HG03196 (cell line): ENCODE measurements around the gene YBX3.
"Not testable (repeated sequence)": the region's sequence is repeated elsewhere in the genome, so short reads cannot be mapped to it uniquely, and the experiment has no call there.

Experiments used
- ATAC-seq: cut with Tn5 transposase; IDR thresholded peaks from one replicate; pipeline ENCODE4 v1.9.1; 2021; ENCODE audit not compliant: unreplicated experiment

Gene YBX3

GRCh38 chr12:10722905-10723746, at the start of gene YBX3:
Gene YBX3, minus strand, starts transcription at chr12:10723323. Its CDS starts 212 bp downstream, at chr12:10723111.
- ATAC-seq: peak; percentile 40

DNA sequence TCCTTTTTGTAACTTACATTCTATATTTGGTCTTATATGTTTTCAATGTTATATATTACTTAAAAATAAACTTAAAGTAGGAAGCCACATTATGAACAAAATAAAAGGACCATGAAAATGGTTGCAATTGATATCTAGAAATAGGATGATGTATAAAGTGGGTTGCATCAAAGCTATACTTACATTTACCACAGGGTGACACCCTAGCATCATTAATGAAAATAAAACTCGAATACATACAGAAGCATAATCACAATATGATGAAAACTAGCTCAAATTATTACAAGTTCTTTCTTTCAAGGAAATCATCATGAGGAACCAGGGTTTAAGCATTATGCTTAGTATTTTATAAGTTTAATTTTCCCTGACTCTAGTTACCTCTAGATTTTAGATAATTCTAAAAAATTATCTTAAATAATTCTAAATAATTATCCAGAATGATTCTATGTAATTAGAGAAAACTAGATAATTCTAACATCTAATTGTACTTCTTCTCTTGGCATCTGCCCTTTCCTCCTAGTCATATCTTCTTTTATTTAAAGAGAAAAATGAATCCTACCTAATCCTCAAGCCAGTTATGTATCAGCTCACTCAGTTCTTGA, 48.1 kb upstream of the YBX3 start:
- ATAC-seq: no peak

- ATAC-seq: no peak
These were observed 36.5 kb upstream of the YBX3 start for GRCh38 chr12:10759657-10760056.

- ATAC-seq: no peak
These were observed 33.1 kb upstream of the YBX3 start for GRCh38 chr12:10756194-10756593.

DNA sequence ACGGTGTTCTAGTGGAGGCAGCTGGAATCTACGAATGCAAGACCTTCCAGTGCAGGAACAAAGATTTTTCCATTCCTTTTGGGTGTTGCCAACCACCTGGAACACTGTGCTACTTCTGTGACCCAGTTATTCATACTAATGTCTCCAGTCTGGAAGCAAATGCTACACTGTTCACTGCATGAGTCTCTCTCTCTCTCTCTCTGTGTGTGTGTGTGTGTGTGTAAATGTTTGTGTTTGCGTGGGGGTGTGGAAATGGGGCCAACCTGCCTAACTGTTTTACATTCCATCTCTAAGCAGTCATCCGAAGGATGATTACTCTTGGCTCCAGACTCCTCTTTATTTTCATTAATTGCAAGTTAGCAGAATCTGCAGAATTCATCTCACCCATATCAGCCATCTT, 29.9 kb upstream of the YBX3 start:
- no peak for ATAC-seq

DNA sequence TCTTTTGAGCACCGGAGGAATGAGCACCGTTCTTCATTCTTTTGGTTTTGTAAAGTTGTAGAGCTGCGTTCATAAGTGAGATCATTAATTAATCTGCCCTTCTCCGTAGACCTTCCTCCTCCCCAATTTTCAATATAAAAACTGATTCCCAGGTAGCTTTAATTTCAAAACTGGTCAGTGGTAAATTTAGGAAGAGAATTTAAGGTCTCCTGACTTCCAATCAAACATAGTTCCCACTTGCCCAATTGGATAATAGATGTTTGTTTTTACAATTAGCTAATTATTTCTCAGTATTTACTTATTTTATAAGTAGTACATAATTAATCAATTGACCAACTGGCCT, 27.2 kb upstream of the YBX3 start:
- ATAC-seq: no peak

DNA sequence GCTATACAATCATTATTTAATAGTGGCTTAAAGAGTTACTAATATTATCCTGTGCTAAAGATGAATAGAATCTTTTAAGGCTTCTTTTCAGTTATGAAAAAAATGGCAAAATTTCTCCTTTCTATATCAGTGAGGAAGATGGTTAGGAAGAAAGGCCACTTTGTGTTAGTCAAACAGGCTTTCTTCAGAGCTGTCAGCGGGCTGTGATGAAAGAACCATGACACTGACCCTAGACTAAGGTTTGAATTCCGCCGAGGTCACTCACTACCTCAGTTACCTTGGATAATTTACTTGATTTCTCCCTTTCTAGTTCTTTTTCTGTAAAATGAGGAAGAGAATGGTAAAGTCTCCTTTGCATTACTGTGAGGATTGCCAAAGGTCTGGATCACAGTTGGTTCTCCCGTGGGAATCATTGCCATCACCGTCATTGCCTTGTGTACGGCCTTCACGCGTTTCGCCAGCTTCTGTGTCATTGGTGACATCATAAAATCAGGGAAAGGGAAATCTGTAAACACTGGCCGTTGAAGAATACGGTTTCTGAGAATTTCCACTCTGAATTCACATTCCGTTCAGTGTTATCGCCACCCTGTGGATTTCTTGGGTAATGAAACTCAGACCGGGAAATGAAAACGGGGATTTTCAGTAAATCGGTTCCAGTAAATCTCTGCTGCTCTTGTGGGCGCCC, 26.7 kb upstream of the YBX3 start:
- ATAC-seq: peak; percentile 92

DNA sequence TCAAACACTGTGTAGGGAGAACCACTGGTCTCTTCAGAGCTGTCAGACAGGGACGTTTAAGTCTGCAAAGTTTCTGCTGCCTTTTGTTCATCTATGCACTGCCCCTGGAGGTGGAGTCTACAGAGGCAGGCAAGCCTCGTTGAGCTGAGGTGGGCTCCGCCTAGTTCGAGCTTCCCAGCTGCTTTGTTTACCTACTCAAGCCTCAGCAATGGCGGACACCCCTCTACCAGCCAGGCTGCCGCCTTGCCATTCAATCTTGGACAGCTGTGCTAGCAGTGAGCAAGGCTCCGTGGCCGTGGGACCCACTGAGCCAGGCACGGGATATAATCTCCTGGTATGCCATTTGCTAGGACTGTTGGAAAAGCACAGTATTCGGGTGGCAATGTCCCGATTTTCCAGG, 24.6 kb upstream of the YBX3 start:
- no peak for ATAC-seq

- ATAC-seq: not testable (repeated sequence)
These were observed 20.3 kb upstream of the YBX3 start for GRCh38 chr12:10743420-10743819.

DNA sequence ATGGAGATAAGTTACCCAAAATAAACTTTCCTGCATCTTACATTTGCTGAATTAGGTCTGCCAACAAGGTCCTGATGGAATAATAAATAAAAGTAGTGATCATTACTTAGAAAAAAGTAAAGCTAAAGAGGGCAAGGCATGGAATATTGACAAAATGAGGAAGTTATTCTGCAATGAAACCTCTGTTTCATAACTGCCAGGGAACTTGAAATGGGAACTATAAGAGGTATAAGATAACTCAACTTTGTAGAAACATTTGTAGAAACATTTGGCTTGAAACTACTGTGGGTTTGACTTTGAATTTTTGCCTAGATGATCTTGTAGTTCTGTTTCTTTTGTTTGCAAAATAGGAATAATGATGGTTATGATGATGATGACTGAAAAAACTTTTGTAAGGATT, 18.7 kb upstream of the YBX3 start:
- ATAC-seq: no peak

DNA sequence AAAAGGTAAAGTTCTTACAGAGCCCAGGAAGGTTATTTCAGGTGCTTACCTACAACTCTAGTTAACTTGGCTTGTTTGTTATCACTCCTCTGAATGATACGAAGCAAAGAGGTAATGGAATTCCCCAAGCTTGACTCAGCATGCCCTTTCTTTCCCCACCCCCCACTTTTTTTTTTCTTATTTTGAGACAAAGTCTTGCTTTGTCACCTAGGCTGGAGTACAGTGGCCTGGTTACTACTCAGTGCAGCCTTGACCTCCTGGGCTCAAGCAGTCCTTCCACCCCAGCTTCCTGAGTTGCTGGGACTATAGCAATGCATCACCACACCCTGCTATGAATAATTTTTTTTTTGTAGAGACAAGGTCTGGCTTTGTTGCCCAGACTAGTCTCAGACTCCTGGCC, 17.1 kb upstream of the YBX3 start:
- no peak for ATAC-seq

DNA sequence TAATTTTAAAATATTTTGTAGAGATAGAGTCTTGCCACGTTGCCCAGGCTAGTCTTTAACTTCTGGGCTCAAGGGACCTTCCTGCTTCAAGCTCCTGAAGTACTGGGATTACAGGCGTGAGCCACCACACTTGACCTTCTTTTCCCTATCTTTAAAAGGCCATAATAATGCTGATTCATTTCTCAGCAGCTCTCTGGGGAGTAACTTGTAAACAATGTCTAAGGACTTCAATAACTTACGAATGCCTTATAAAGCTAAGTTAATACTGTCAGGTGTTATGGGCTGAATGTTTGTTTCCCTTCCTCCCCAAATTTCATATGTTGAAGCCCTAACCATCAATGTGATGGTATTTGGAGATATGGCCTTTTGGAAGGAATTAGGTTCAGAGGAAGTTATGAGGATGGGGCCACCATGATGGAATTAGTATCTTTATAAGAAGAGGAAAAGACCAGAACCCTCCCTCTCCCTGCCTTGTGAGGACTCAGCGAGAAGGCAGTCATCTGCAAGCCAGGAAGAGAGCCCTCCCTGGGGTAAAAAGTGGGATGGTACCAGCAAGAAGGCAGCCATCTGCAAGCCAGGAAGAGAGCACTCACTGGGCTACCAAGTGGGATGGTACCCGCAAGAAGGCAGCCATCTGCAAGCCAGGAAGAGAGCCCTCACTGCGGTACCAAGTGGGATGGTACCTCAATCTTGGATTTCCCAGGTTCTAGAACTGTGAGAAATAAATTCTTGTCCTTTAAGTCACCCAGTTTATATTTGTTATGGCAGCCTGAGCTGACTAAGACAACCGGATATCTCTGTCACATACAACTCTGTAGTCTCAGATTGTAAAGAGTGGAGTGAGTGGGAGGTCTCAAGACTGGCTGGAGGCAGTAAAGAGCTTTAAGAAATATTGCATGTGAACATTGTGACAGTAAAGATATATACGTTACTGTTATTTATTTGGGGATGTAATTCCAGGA, 16.3 kb upstream of the YBX3 start:
- no peak for ATAC-seq

DNA sequence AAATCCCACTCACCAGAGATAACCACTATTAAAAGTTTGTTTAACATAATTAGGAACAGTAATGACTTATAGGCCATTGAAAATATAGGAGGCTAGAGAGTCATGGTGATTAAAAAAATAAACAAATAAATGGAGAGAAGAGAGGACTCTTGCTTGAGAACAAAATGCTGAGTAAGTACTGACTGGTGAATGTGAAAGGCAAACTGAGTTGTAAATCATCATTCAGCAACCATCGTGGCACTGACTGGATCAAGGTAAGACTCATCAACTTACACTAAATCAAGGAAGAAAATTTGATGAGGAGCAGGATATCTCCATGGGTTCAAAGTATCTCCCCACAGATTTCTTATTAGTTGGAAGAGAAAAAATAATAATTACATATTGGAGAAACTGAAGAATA, 14.1 kb upstream of the YBX3 start:
- ATAC-seq: no peak

- no peak for ATAC-seq
These were observed 13.3 kb upstream of the YBX3 start for GRCh38 chr12:10736463-10736862.

DNA sequence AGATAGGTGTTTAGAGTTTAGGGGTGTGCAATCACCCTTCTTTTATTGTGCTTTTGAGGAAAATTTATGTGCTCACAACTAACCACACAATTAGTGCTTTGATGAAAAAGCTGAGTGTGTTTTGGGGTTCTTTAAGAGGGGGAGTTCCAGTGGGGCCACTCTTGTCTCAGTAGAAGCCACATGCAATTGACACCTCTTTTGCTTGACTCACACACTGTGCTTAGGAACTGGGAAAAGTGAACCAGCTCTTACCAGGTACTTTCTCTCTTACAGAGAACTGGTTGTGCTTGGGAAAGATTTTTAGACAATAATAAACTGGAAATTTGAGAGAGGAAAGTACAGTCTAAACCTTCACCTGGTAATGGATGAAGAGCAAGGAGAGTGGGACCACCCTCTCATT, 12.3 kb upstream of the YBX3 start:
- ATAC-seq: no peak

- ATAC-seq: no peak
These were observed 9.4 kb upstream of the YBX3 start for GRCh38 chr12:10732549-10732948.

- ATAC-seq: no peak
These were observed 8.9 kb upstream of the YBX3 start for GRCh38 chr12:10732066-10732465.

GRCh38 chr12:10730559-10730958, 7.4 kb upstream of the YBX3 start:
- no peak for ATAC-seq

GRCh38 chr12:10728091-10728490, 5.0 kb upstream of the YBX3 start:
- ATAC-seq: no peak

DNA sequence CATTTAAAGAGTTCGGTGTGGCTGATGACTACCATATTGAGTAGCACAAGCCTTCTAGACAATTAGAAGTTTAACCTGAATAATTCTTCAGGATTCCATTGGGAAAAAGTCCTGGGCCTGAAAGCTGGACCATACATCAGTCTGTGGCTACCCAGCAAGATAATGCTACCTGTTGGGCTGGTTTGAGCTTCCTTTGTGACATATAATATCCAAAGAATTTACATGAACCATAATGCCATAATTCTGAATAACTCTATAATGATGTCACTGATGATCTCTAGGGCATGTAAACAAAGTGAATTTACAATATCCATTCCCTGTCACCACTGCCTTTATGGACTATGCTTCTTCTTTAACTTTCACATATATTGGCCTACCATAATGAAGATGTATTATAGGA, 3.8 kb upstream of the YBX3 start:
- no peak for ATAC-seq

DNA sequence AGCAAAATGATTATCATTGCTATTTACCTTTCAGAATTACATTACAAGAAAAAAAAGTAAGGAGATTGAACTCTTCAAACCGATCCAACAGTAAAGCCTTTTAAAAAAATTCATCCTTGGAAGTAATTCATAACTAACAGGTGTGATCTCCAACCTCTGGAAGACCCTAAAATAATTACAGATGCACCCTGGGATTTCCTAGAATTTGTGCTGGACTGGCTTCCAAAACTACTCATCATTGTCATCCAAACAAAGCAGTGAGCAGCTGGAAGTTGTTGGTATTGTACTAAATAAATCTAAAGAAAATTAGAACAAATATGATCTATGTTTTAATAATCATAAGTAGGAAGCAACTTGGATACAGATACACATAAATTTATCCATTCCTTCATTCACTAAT, 1.9 kb upstream of the YBX3 start:
- no peak for ATAC-seq
